Upper lobe of right lung (tissue), 1 donor: ENCODE measurements around the gene GATAD2B. TPM values are rescaled to one million over a fixed set of nuclear protein-coding genes. Genes with fewer than 3 reads are reported as not detected.

Source experiments
- ATAC-seq: fragments of 200-7000 bp; cut with Tn5 transposase; one replicate; pipeline ENCODE4 v1.9.1; 2020; ENCODE audit warnings: mild to moderate bottlenecking, moderate library complexity
- DNase-seq: peaks from one replicate; pipeline ENCODE4 v3.0.0-alpha.2; 2020
- H3K27ac ChIP-seq: fragments of 200-600 bp; one replicate; pipeline ENCODE4 v1.8.0; 2022
- H3K27me3 ChIP-seq: fragments of 200-600 bp; one replicate; pipeline ENCODE4 v1.8.0; 2022; ENCODE audit warnings: mild to moderate bottlenecking
- H3K36me3 ChIP-seq: fragments of 200-600 bp; one replicate; pipeline ENCODE4 v1.8.0; 2022
- H3K4me1 ChIP-seq: fragments of 200-600 bp; one replicate; pipeline ENCODE4 v1.8.0; 2022
- H3K4me3 ChIP-seq: fragments of 200-600 bp; one replicate; pipeline ENCODE4 v1.8.0; 2022; ENCODE audit warnings: mild to moderate bottlenecking
- H3K9me3 ChIP-seq: fragments of 200-600 bp; one replicate; pipeline ENCODE4 v1.8.0; 2022
- intact Hi-C: fragments of 100-400 bp; cut with DNase I; formaldehyde crosslinking; loops from one replicate; pipeline ENCODE4 v1.11.0; 2022
- total RNA-seq: library from RNA; stranded (reverse); fragmentation: NEBNext Ultra II Directional; extraction: Animal tissue kit (Norgen Biotek cat#: 25700); gene quantifications from one replicate; pipeline ENCODE4 v1.2.1, GENCODE V29; 2021
- TF ChIP-seq, protein P1 (sequence below): fragments of 200-600 bp; IDR thresholded peaks from one replicate; pipeline ENCODE4 v1.8.0; 2022; ENCODE audit warnings: antibody characterized with exemption
- donor health status: DM: no; HTN: yes; CAD: no; lungs with severe emphysema.

GATAD2B gene
- total RNA-seq, 1 donor from 2014 or later = 55.1 TPM

DNA sequence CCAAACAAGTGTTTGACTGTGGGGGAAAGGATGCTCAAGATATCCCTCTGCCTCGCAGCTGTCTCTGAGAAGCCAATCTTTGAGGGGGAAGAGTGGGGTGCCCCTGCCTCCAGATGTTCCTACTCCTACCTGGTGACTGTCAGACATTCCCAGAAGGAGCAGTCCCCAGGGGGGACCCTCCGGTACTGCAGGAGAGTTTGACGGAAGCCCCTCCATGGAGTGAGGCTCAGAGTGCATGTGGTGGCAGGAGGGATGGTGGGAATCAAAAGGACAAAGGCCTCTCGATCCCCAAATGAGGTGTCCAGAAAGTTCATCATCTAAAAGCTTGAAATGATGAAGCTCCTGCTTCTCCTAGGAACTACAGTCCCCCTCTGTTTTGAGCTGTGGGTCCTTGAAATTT is 142.2 kb downstream of the GATAD2B start:
- DNase-seq = no peak
- TF ChIP-seq, protein P1, sequence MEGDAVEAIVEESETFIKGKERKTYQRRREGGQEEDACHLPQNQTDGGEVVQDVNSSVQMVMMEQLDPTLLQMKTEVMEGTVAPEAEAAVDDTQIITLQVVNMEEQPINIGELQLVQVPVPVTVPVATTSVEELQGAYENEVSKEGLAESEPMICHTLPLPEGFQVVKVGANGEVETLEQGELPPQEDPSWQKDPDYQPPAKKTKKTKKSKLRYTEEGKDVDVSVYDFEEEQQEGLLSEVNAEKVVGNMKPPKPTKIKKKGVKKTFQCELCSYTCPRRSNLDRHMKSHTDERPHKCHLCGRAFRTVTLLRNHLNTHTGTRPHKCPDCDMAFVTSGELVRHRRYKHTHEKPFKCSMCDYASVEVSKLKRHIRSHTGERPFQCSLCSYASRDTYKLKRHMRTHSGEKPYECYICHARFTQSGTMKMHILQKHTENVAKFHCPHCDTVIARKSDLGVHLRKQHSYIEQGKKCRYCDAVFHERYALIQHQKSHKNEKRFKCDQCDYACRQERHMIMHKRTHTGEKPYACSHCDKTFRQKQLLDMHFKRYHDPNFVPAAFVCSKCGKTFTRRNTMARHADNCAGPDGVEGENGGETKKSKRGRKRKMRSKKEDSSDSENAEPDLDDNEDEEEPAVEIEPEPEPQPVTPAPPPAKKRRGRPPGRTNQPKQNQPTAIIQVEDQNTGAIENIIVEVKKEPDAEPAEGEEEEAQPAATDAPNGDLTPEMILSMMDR = no peak
- H3K27ac ChIP-seq = no peak overlapping the region
- peaks cover 36% of the 10 kb centered on the region for H3K4me1 ChIP-seq
- H3K36me3 ChIP-seq = peaks cover 9% of the 10 kb centered on the region
- no peak overlapping the region for H3K4me3 ChIP-seq
- intact Hi-C loops = no loop called here
- H3K9me3 ChIP-seq = no peaks in the 10 kb centered on the region
- no peaks in the 10 kb centered on the region for H3K27me3 ChIP-seq
- no peak for ATAC-seq

DNA sequence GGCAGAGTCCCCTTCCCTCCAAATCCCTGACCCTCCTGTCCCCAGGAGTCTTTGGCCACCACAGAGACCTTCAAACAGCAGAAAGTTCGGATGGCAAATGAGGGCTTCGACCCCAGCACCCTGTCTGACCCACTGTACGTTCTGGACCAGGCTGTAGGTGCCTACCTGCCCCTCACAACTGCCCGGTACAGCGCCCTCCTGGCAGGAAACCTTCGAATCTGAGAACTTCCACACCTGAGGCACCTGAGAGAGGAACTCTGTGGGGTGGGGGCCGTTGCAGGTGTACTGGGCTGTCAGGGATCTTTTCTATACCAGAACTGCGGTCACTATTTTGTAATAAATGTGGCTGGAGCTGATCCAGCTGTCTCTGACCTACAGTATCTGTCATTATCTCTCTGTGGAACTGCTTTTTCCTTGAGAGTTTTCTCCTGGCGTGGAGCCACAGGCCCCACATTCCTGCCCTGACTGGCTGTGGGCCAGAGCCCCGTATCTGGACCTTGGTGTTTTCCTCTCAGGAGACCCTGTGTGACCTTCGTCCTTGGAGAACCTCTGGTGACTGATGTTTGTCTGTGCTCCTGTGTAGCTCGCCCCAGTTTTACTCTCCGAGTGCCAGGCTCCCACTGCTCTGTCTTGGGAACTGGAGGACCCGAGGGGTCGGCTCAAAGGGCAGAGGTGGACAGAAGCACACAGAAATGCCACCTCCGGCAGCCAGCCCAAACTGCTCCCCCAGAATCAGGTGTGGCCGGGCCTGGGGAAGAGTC is 142.8 kb downstream of the GATAD2B start:
- H3K27me3 ChIP-seq = no peaks in the 10 kb centered on the region
- peaks cover 38% of the 10 kb centered on the region for H3K4me1 ChIP-seq
- intact Hi-C loops = no loop called here
- no peak overlapping the region for H3K27ac ChIP-seq
- no peaks in the 10 kb centered on the region for H3K9me3 ChIP-seq
- no peak overlapping the region for H3K4me3 ChIP-seq
- H3K36me3 ChIP-seq = peaks cover 9% of the 10 kb centered on the region
- DNase-seq (no peak), ATAC-seq (no peak)
- TF ChIP-seq, protein P1 = no peak

DNA sequence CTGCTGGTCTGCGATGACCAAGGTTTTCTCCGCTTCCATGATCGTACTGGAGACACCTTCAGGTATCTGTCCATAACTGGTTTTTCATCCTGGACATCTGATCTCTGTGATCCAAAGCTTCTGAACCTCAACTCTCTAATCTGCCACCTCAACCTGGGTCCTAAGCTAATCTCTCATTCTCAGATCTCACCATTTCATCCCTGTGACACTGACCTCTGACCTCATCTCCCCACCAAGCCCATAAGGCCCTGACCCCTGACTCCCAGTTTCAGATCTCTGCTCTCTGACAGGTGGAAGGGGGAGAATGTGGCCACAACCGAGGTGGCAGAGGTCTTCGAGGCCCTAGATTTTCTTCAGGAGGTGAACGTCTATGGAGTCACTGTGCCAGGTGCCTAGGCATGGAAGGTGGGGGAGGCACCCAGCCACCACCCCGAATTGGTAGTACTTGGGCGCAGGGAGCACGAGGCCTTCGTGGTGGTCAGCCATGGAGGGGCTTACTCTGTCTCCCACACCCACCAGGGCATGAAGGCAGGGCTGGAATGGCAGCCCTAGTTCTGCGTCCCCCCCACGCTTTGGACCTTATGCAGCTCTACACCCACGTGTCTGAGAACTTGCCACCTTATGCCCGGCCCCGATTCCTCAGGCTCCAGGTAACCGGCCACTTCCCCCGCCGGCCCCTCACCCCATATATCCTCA is 143.8 kb downstream of the GATAD2B start:
- intact Hi-C loops = no loop called here
- peaks cover 45% of the 10 kb centered on the region for H3K4me1 ChIP-seq
- H3K36me3 ChIP-seq = peaks cover 9% of the 10 kb centered on the region
- H3K27me3 ChIP-seq = no peaks in the 10 kb centered on the region
- TF ChIP-seq, protein P1 = no peak
- no peak overlapping the region for H3K27ac ChIP-seq
- ATAC-seq (no peak), DNase-seq (no peak)
- no peaks in the 10 kb centered on the region for H3K9me3 ChIP-seq
- H3K4me3 ChIP-seq = no peak overlapping the region

DNA sequence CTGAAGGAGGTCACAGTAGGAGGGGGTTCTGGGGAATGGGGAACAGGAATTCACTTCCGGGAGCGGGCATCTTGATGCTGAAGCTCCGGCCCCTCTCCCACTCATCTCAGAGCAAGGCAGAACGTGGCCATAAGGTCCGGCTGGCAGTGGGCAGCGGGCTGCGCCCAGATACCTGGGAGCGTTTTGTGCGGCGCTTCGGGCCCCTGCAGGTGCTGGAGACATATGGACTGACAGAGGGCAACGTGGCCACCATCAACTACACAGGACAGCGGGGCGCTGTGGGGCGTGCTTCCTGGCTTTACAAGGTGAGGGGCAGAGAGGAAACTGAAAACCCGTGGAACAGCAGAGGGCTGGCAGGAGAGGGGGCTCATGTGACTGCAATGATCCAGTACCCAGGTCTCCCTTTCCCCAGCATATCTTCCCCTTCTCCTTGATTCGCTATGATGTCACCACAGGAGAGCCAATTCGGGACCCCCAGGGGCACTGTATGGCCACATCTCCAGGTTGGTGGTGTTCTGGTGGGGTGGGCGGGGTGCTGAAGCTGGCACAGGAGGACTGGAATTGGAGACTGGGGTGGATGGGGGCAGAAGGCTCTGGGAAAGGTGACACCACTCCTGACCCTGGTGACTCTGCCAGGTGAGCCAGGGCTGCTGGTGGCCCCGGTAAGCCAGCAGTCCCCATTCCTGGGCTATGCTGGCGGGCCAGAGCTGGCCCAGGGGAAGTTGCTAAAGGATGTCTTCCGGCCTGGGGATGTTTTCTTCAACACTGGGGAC is 144.5 kb downstream of the GATAD2B start:
- H3K4me1 ChIP-seq = peaks cover 50% of the 10 kb centered on the region
- no peaks in the 10 kb centered on the region for H3K9me3 ChIP-seq
- ATAC-seq (no peak), DNase-seq (no peak)
- H3K27me3 ChIP-seq = no peaks in the 10 kb centered on the region
- TF ChIP-seq, protein P1 = no peak
- H3K27ac ChIP-seq = no peak overlapping the region
- intact Hi-C loops = no loop called here
- H3K36me3 ChIP-seq = peaks cover 9% of the 10 kb centered on the region
- H3K4me3 ChIP-seq = peak overlapping the region; percentile 92

DNA sequence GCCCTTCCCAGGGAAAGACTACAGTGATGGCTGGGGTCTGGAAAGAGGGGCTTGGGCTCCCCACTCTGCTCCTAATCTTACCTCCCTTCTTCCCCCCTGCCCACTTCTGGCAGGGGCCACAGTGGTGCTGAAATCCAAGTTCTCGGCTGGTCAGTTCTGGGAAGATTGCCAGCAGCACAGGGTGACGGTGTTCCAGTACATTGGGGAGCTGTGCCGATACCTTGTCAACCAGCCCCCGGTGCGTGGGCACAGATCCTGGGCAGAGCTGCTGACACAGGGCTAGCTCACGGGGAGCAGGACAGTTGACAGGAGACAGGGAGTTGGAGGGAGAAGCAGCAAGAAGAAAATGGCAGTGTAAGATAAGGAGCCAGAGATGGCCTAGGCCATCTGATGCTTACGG is 145.1 kb downstream of the GATAD2B start:
- H3K9me3 ChIP-seq = no peaks in the 10 kb centered on the region
- DNase-seq (peak; percentile 81), ATAC-seq (no peak)
- intact Hi-C loops = no loop called here
- H3K27me3 ChIP-seq = no peaks in the 10 kb centered on the region
- TF ChIP-seq, protein P1 = no peak
- peaks cover 10% of the 10 kb centered on the region for H3K36me3 ChIP-seq
- H3K4me1 ChIP-seq = peaks cover 51% of the 10 kb centered on the region
- peak overlapping the region; percentile 92 for H3K4me3 ChIP-seq
- no peak overlapping the region for H3K27ac ChIP-seq
